AG09319 (cell line): ENCODE measurements around the gene DLEC1.
"Not testable (repeated sequence)": the region's sequence is repeated elsewhere in the genome, so short reads cannot be mapped to it uniquely, and the experiment has no call there.

ENCODE experiments used
- DNase-seq: peaks from one replicate; pipeline ENCODE4 v3.0.0-alpha.2; 2010; ENCODE audit warnings: low read depth; ENCODE audit errors: extremely low read depth
- CTCF ChIP-seq: IDR thresholded peaks from 2 replicates; pipeline ENCODE4 v1.5.1; 2011; ENCODE audit warnings: low read depth, mild to moderate bottlenecking, inconsistent platforms, low read length, moderate library complexity

The DLEC1 gene

GRCh38 chr3:38070013-38070412, 31.0 kb downstream of the DLEC1 start:
- no peak for TF ChIP-seq CTCF
- DNase-seq, result no peak

DNA sequence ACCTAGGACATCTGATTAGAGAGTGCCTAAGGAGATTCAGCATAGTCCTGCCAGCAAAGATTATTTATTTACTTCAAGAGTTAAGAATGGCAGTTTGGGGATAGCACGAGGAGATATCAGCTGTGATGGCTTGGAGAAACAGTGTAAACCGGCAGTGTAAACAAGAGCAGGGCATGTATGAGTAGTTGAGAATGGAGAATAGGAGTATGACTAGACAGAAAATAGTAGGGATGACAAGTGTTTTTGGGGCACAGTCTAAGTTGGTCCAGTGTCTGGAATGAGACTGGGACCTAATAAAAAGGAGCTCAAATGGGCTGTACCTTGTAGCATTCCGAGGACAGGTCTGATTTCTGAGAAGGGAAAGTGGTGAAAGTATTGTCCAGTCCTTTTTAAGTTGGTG, 38.1 kb downstream of the DLEC1 start:
- not testable (repeated sequence) for DNase-seq

DNA sequence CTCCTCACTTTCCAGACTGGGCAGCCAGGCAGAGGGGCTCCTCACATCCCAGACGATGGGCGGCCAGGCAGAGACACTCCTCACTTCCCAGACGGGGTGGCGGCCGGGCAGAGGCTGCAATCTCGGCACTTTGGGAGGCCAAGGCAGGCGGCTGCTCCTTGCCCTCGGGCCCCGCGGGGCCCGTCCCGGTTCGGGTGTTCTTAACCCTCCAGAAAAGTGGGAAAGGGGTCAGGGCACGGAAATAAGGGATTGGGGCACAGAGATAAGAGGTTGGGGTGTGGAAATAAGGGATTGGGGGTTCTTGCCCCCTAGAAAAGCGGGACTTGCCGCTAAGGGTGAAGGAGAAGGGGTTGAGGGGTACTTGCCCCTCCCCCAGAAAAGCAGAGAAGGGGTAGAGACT, 43.3 kb downstream of the DLEC1 start:
- not testable (repeated sequence) for DNase-seq

- not testable (repeated sequence) for DNase-seq
These were observed 44.2 kb downstream of the DLEC1 start for GRCh38 chr3:38083254-38083653.

DNA sequence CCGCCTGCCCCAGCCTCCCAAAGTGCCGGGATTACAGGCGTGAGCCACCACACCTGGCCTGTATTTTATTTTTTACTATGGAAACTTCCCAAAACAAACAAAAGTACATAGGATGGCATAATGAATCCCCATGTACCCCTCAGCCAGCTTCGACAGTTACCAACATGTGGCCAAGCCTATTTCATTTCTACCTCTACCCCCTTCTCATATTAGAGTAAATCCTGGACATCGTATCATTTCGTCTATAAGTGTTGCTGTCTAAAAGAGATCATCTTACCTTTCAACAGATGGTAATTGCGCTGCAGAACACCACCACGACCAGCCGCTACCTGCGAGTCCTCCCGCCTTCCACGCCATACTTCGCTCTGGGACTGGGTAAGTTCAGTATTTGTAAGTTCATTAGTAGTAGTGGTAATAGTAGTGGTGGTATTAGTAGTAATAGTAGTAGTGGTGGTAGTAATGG, 44.9 kb downstream of the DLEC1 start:
- no peak for DNase-seq
- TF ChIP-seq CTCF, result no peak

DNA sequence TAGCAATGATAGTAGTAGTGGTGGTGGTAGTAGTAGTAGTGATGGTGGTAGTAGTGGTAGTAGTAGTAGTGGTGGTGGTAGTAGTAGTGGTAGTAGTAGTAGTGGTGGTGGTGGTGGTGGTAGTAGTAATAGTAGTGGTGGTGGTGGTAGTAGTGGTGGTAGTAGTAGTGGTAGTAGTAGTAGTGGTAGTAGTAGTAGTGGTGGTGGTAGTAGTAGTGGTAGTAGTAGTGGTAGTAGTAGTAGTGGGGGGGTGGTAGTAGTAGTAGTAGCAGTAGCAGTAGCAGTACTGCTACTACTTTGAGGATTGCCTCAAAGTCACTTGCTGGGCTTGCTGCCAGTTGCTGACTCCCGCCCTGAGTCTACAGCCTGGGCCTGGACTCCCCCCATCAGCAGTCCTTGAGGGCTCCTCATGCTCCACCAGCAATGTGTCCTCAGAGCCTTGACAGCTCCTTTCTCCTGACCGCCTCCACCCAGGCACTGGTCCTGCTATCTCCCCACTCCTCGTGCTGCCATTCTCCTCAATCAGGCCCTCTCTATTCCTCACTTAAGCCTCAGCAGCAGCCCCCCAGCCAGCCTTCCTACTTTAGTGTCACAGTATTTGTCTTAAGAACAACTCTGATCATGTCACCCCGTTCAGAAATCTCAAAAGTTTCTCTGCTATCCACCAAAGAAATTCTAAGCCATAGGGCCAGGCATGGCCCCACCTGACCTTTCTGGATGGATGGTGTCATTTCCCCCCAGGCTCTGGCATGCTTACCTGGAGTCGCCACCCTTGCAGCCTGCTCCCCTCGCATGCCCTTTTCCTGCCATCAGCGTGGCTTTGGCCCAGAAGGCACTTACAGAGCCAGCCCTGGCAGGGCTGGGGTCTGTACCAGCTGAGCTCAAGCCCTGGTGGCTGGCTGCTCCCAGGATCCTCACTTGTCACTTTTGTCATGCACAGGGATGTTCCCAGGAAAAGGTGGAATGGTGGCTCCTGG, 45.6 kb downstream of the DLEC1 start:
- TF ChIP-seq CTCF, result no peak
- no peak for DNase-seq

DNA sequence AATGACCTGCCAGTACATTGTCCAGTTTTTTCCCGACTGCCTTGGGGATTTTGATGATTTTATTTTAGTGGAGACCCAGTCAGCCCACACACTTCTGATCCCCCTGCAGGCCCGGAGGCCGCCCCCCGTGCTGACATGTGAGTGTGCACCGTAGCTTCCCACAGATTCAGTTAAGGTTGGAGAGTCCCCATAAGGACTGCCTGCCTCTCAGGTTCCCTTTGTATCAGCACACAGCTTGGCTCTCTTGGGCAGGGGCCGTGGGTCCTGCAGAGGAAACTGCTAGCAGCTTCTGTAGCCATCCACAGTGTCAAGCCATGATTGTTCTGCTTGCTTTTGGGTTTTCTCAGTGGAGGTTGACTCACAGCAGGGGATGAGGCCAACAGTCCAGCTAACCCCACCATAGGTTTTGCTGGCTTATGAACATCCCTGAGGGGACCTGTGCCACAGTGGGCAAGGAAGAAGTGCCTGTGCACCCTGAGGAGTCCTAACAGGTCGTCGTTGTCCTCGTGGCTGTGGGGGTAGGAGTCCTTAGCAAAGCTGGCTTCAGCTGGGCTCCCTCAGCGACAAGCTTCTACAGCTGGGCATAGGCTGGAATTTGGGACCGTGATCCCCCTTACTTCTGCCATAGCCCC, 46.4 kb downstream of the DLEC1 start:
- DNase-seq, result no peak

GRCh38 chr3:38085943-38086324, 46.9 kb downstream of the DLEC1 start:
- no peak for TF ChIP-seq CTCF
- DNase-seq, result no peak

More for the DNA sequence above, 46.4 kb downstream of the DLEC1 start:
- TF ChIP-seq CTCF, result no peak

DNA sequence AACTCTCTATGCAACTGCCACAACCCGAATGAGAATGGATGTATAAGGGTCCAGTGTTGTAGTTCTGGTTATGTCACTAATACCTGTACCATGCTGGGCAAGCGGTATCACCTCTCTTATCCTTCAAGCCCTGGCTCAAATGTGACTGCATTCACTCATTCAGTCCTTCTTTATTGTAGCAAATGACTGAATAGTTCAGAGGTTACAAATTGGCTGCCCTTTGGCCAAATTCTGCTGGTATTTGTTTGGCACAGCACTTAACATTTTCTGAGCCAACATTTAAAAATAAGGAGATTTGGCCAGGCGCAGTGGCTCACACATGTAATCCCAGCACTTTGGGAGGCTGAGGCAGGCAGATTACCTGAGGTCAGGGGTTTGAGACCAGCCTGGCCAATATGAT, 47.5 kb downstream of the DLEC1 start:
- no peak for DNase-seq
- TF ChIP-seq CTCF, result no peak

DNA sequence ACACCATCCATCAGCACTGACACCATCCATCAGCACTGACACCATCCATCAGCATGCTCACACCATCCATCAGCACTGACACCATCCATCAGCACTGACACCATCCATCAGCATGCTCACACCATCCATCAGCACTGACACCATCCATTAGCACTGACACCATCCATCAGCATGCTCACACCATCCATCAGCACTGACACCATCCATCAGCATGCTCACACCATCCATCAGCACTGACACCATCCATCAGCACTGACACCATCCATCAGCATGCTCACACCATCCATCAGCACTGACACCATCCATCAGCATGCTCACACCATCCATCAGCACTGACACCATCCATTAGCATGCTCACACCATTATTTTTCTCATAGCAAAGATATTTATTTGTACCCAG, 48.3 kb downstream of the DLEC1 start:
- not testable (repeated sequence) for DNase-seq
